HEK293 (cell line): ENCODE results near the gene ARL8A.

ENCODE experiments used
- EGR2 ChIP-seq: fragments of 450-650 bp; formaldehyde crosslinking; IDR thresholded peaks from 2 replicates; pipeline ENCODE4 v1.5.1; 2016; ENCODE audit warnings: low read depth, missing biosample characterization, missing genetic modification characterization
- HOXA7 ChIP-seq: sonication (generic); formaldehyde crosslinking; IDR thresholded peaks from 2 replicates; pipeline ENCODE4 v1.8.1; 2022; ENCODE audit warnings: missing genetic modification reagents, borderline replicate concordance
- MEIS1 ChIP-seq: sonication (generic); formaldehyde crosslinking; IDR thresholded peaks from 2 replicates; pipeline ENCODE4 v1.8.1; 2022; ENCODE audit warnings: missing genetic modification reagents, mild to moderate bottlenecking, borderline replicate concordance
- MYNN ChIP-seq: fragments of 450-650 bp; formaldehyde crosslinking; IDR thresholded peaks from 2 replicates; pipeline ENCODE4 v1.5.1; 2016; ENCODE audit warnings: missing biosample characterization, missing genetic modification characterization, borderline replicate concordance
- OSR2 ChIP-seq: fragments of 450-650 bp; formaldehyde crosslinking; IDR thresholded peaks from 2 replicates; pipeline ENCODE4 v1.5.1; 2016; ENCODE audit warnings: missing biosample characterization, missing genetic modification characterization
- YY1 ChIP-seq: fragments of 450-650 bp; formaldehyde crosslinking; IDR thresholded peaks from 2 replicates; pipeline ENCODE4 v1.5.1; 2018; ENCODE audit warnings: missing biosample characterization, missing genetic modification characterization
- ZNF133 ChIP-seq: fragments of 450-650 bp; formaldehyde crosslinking; IDR thresholded peaks from 2 replicates; pipeline ENCODE4 v1.5.1; 2016; ENCODE audit warnings: missing biosample characterization, missing genetic modification characterization
- ZNF830 ChIP-seq: fragments of 450-650 bp; IDR thresholded peaks from 2 replicates; pipeline ENCODE4 v1.5.0; 2018; ENCODE audit warnings: missing biosample characterization, missing genetic modification characterization, low read depth, mild to moderate bottlenecking, moderate library complexity
- ZSCAN23 ChIP-seq: fragments of 450-650 bp; formaldehyde crosslinking; IDR thresholded peaks from 2 replicates; pipeline ENCODE4 v1.5.1; 2016; ENCODE audit warnings: missing biosample characterization, missing genetic modification characterization
- TF ChIP-seq, protein P1 (sequence below): fragments of 450-650 bp; formaldehyde crosslinking; IDR thresholded peaks from 2 replicates; pipeline ENCODE4 v1.5.1; 2016; ENCODE audit warnings: missing biosample characterization, missing genetic modification characterization
- TF ChIP-seq, protein P2 (sequence below): fragments of 450-650 bp; formaldehyde crosslinking; IDR thresholded peaks from 2 replicates; pipeline ENCODE4 v1.5.1; 2016; ENCODE audit warnings: missing biosample characterization, missing genetic modification characterization
- TF ChIP-seq, protein P3 (sequence below): fragments of 450-650 bp; formaldehyde crosslinking; IDR thresholded peaks from 2 replicates; pipeline ENCODE4 v1.5.1; 2016; ENCODE audit warnings: missing biosample characterization, missing genetic modification characterization, borderline replicate concordance

DNA sequence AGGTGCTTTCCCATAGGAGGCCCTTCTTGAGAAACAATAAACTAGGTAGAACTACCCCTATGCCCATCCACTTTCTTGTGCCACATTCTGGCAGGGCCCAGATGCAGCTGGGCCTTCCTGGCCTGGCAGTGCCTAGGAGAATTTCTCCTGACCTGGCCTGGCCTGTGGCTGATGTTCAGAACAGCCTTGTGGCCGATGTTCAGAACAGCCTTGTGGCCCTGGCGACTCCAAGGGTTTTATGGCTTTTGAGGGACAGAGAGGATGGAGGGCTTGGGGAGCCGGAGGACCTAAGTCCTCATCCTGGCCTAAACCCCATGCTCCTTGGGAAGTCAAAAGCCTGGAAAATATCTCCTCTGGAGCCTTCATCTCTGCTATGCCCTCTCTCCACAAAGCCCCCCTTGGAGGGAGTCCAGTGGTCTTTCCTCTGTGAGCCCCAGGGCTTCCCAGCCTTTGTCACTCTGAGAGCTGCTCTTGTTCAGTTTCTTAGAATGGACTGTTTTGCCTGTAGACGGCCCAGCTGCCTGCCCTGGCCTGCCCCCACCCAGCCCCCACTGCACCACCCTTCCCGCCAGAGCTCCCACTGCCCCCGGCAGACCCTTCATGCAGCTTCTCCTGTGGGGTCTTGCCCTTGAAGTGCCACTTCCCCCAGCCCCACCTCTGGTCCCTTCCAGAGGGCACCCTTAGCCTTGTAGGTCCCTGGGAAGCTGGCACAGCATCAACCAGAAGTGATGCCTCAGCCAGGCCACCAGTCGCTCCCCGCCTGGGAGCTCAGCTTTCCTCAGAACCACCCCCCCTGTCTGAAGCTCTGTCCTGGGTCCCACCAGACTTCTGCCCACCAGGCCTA is 14.9 kb downstream of the ARL8A start:
- TF ChIP-seq, protein P1, sequence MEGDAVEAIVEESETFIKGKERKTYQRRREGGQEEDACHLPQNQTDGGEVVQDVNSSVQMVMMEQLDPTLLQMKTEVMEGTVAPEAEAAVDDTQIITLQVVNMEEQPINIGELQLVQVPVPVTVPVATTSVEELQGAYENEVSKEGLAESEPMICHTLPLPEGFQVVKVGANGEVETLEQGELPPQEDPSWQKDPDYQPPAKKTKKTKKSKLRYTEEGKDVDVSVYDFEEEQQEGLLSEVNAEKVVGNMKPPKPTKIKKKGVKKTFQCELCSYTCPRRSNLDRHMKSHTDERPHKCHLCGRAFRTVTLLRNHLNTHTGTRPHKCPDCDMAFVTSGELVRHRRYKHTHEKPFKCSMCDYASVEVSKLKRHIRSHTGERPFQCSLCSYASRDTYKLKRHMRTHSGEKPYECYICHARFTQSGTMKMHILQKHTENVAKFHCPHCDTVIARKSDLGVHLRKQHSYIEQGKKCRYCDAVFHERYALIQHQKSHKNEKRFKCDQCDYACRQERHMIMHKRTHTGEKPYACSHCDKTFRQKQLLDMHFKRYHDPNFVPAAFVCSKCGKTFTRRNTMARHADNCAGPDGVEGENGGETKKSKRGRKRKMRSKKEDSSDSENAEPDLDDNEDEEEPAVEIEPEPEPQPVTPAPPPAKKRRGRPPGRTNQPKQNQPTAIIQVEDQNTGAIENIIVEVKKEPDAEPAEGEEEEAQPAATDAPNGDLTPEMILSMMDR (tag by site-specific recombination) = no peak
- TF ChIP-seq ZSCAN23 = no peak
- TF ChIP-seq YY1 (tag by site-specific recombination) = no peak
- TF ChIP-seq, protein P2, sequence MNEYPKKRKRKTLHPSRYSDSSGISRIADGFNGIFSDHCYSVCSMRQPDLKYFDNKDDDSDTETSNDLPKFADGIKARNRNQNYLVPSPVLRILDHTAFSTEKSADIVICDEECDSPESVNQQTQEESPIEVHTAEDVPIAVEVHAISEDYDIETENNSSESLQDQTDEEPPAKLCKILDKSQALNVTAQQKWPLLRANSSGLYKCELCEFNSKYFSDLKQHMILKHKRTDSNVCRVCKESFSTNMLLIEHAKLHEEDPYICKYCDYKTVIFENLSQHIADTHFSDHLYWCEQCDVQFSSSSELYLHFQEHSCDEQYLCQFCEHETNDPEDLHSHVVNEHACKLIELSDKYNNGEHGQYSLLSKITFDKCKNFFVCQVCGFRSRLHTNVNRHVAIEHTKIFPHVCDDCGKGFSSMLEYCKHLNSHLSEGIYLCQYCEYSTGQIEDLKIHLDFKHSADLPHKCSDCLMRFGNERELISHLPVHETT (tag by site-specific recombination) = no peak
- no peak for TF ChIP-seq HOXA7 (CRISPR knock-in tag)
- TF ChIP-seq MEIS1 (CRISPR knock-in tag) = no peak
- no peak for TF ChIP-seq EGR2 (tag by site-specific recombination)
- TF ChIP-seq ZNF133 = no peak
- no peak for TF ChIP-seq OSR2 (tag by site-specific recombination)
- TF ChIP-seq ZNF830 (tag by site-specific recombination) = no peak
- TF ChIP-seq, protein P3, sequence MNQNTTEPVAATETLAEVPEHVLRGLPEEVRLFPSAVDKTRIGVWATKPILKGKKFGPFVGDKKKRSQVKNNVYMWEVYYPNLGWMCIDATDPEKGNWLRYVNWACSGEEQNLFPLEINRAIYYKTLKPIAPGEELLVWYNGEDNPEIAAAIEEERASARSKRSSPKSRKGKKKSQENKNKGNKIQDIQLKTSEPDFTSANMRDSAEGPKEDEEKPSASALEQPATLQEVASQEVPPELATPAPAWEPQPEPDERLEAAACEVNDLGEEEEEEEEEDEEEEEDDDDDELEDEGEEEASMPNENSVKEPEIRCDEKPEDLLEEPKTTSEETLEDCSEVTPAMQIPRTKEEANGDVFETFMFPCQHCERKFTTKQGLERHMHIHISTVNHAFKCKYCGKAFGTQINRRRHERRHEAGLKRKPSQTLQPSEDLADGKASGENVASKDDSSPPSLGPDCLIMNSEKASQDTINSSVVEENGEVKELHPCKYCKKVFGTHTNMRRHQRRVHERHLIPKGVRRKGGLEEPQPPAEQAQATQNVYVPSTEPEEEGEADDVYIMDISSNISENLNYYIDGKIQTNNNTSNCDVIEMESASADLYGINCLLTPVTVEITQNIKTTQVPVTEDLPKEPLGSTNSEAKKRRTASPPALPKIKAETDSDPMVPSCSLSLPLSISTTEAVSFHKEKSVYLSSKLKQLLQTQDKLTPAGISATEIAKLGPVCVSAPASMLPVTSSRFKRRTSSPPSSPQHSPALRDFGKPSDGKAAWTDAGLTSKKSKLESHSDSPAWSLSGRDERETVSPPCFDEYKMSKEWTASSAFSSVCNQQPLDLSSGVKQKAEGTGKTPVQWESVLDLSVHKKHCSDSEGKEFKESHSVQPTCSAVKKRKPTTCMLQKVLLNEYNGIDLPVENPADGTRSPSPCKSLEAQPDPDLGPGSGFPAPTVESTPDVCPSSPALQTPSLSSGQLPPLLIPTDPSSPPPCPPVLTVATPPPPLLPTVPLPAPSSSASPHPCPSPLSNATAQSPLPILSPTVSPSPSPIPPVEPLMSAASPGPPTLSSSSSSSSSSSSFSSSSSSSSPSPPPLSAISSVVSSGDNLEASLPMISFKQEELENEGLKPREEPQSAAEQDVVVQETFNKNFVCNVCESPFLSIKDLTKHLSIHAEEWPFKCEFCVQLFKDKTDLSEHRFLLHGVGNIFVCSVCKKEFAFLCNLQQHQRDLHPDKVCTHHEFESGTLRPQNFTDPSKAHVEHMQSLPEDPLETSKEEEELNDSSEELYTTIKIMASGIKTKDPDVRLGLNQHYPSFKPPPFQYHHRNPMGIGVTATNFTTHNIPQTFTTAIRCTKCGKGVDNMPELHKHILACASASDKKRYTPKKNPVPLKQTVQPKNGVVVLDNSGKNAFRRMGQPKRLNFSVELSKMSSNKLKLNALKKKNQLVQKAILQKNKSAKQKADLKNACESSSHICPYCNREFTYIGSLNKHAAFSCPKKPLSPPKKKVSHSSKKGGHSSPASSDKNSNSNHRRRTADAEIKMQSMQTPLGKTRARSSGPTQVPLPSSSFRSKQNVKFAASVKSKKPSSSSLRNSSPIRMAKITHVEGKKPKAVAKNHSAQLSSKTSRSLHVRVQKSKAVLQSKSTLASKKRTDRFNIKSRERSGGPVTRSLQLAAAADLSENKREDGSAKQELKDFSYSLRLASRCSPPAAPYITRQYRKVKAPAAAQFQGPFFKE (tag by site-specific recombination) = no peak
- no peak for TF ChIP-seq MYNN (tag by site-specific recombination)
